ENCODE measurements around the gene HNMT. TPM values are rescaled to one million over a fixed set of nuclear protein-coding genes. Genes with fewer than 3 reads are reported as not detected.

HNMT gene
- total and polyA plus RNA-seq, 11 donors: 4.5 to 38.1 (median 10.2) TPM

GRCh38 chr2:138015494-138015893, 51.2 kb downstream of the HNMT start:
- H3K36me3 ChIP-seq: peaks cover 0 to 34% (median 0%) of the 10 kb centered on the region in 9 donors

GRCh38 chr2:138016351-138017087, 52.2 kb downstream of the HNMT start:
- intact Hi-C loops (cut with DNase I): no loop called here
- Histone ChIP-seq H3K36me3 (peaks cover 0 to 34% (median 0%) of the 10 kb centered on the region in 9 donors), H3K9me3 (no peaks in the 10 kb centered on the region), H3K27ac (no peak overlapping the region), H3K27me3 (no peaks in the 10 kb centered on the region), H3K4me1 (peaks cover 0 to 6% (median 0%) of the 10 kb centered on the region in 12 donors), H3K4me3 (no peak overlapping the region)
- WGBS, 4 donors: 89 to 98% (median 92%) methylated on average over 3 of the region's 3 CpGs
- ATAC-seq: no peak
- no peak for TF ChIP-seq POLR2A (IDR thresholded peaks at IDR 0.05)
- TF ChIP-seq CTCF (IDR thresholded peaks at IDR 0.05): no peak
- DNase-seq: no peak

More at GRCh38 chr2:138015494-138015893, 51.2 kb downstream of the HNMT start:
- TF ChIP-seq CTCF (IDR thresholded peaks at IDR 0.05) (no peak), POLR2A (IDR thresholded peaks at IDR 0.05) (no peak)
- no peak for ATAC-seq
- H3K4me1 ChIP-seq: peaks cover 0 to 6% (median 0%) of the 10 kb centered on the region in 12 donors
- DNase-seq: no peak
- H3K27me3 ChIP-seq: no peaks in the 10 kb centered on the region
- no peaks in the 10 kb centered on the region for H3K9me3 ChIP-seq
- no peak overlapping the region for H3K27ac ChIP-seq
- no peak overlapping the region for H3K4me3 ChIP-seq
- 72 to 88% (median 83%) methylated on average over 3 of the region's 3 CpGs for WGBS, 4 donors
- intact Hi-C loops (cut with DNase I): no loop called here

DNA sequence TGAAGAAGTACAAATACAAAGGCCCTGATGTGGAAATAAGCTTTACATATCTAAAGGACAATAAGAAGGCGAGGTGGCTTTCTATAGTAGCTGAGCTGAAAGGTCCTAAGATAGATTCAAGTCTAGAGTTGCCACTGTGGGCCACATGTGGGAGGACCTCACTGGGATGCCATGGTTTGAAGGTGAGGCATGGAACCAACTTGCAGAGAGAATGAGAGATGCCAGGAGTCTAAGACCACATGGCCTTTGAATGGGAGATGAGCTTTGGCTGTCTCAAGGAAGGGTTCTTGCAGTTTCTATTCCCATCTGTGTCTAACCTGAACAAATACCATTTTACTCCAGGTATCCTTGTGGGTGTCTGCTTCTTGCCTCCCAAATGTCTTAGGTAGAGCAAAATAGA, 53.6 kb downstream of the HNMT start:
- Histone ChIP-seq H3K27me3 (no peaks in the 10 kb centered on the region), H3K4me3 (no peak overlapping the region), H3K36me3 (peaks cover 0 to 22% (median 0%) of the 10 kb centered on the region in 9 donors), H3K27ac (no peak overlapping the region), H3K9me3 (no peaks in the 10 kb centered on the region), H3K4me1 (peaks cover 0 to 6% (median 0%) of the 10 kb centered on the region in 12 donors)
- DNase-seq: no peak
- WGBS, 4 donors: 79 to 96% (median 85%) methylated on average over 1 of the region's 1 CpG
- TF ChIP-seq CTCF (IDR thresholded peaks at IDR 0.05) (no peak), POLR2A (IDR thresholded peaks at IDR 0.05) (no peak)
- ATAC-seq: no peak
- intact Hi-C loops (cut with DNase I): no loop called here

GRCh38 chr2:138018866-138019688, 54.8 kb downstream of the HNMT start:
- intact Hi-C loops (cut with DNase I): no loop called here
- Histone ChIP-seq H3K27ac (no peak overlapping the region), H3K9me3 (no peaks in the 10 kb centered on the region), H3K27me3 (no peaks in the 10 kb centered on the region), H3K36me3 (peaks cover 0 to 13% (median 0%) of the 10 kb centered on the region in 9 donors), H3K4me3 (no peak overlapping the region), H3K4me1 (peaks cover 0 to 6% (median 0%) of the 10 kb centered on the region in 12 donors)
- WGBS, 4 donors: 56 to 77% (median 73%) methylated on average over 3 of the region's 3 CpGs
- no peak for ATAC-seq
- DNase-seq: no peak
- TF ChIP-seq CTCF (IDR thresholded peaks at IDR 0.05): no peak
- TF ChIP-seq POLR2A (IDR thresholded peaks at IDR 0.05): no peak

Data from heart left ventricle (tissue), 16 donors.